Panc1 (cell line): ENCODE results near the gene CSKMT. TPM values are rescaled to one million over a fixed set of nuclear protein-coding genes. Genes with fewer than 3 reads are reported as not detected.

ENCODE experiments used
- ATAC-seq: fragments of 200-7000 bp; cut with Tn5 transposase; 2 replicates; pipeline ENCODE4 v1.9.1; 2020; ENCODE audit warnings: mild to moderate bottlenecking, moderate library complexity
- BruUV-seq: library from RNA; stranded (reverse); fragments of 400-500 nt; replicated peaks from 2 replicates; lab custom pipeline; 2021; lab: Mats Ljungman, UMichigan
- CTCF ChIA-PET: fragments of 300-600 bp; sonication (Branson Sonifier 250); formaldehyde crosslinking; loops from one replicate; lab custom pipeline; 2022; ENCODE audit warnings: antibody characterized with exemption; lab: Charles Lee
- POLR2A ChIA-PET: fragments of 300-600 bp; sonication (Branson Sonifier 250); formaldehyde crosslinking; loops from one replicate; lab custom pipeline; 2022; ENCODE audit warnings: antibody characterized with exemption; lab: Charles Lee
- DNase-seq: peaks from one replicate; pipeline ENCODE4 v3.0.0-alpha.2; 2010; ENCODE audit warnings: low read depth, low spot score
- H3K27ac ChIP-seq: 2 replicates; pipeline ENCODE4 v1.5.1; 2011; ENCODE audit warnings: mild to moderate bottlenecking, low read length, inconsistent platforms
- H3K27me3 ChIP-seq: fragments of 200-500 bp; sonication (Bioruptor generic); 2 replicates; pipeline ENCODE4 v1.6.0; 2014; ENCODE audit warnings: low read length, inconsistent platforms; ENCODE audit not compliant: control insufficient read depth, insufficient read depth
- H3K36me3 ChIP-seq: fragments of 200-500 bp; sonication (Bioruptor generic); 2 replicates; pipeline ENCODE4 v1.5.1; 2014; ENCODE audit warnings: inconsistent platforms, mild to moderate bottlenecking, low read length, moderate library complexity; ENCODE audit not compliant: control insufficient read depth, insufficient read depth
- H3K4me1 ChIP-seq: 2 replicates; pipeline ENCODE4 v1.5.1; 2011; ENCODE audit warnings: inconsistent platforms, mild to moderate bottlenecking, low read length, moderate library complexity; ENCODE audit not compliant: control insufficient read depth, insufficient read depth
- H3K4me3 ChIP-seq, 2 experiments: 2 replicates each; pipeline ENCODE4 v1.5.1; 2011 to 2012; ENCODE audit warnings: low read depth in 2 of 2, low read length in 2 of 2, mild to moderate bottlenecking in 2 of 2, inconsistent platforms in 1 of 2, moderate library complexity in 1 of 2
- H3K9me3 ChIP-seq: fragments of 200-500 bp; sonication (Bioruptor generic); 2 replicates; pipeline ENCODE4 v1.5.1; 2014; ENCODE audit warnings: low read depth, mild to moderate bottlenecking, inconsistent platforms, low read length, moderate library complexity; ENCODE audit not compliant: control insufficient read depth, insufficient read depth
- CTCF ChIP-seq: fragments of 450-650 bp; IDR thresholded peaks from 2 replicates; pipeline ENCODE4 v1.5.1; 2017; ENCODE audit warnings: mild to moderate bottlenecking
- POLR2AphosphoS5 ChIP-seq: IDR thresholded peaks from 2 replicates; pipeline ENCODE4 v1.6.1; 2012; ENCODE audit warnings: mild to moderate bottlenecking, low read depth, low read length, moderate library complexity
- REST ChIP-seq, 2 experiments: IDR thresholded peaks; 2 replicates each; pipeline ENCODE4 v1.6.1; 2011 to 2012; ENCODE audit warnings: low read depth in 2 of 2, control low read depth in 1 of 2, low read length in 1 of 2, mild to moderate bottlenecking in 1 of 2, moderate library complexity in 1 of 2; ENCODE audit not compliant: insufficient read depth in 1 of 2
- SIN3A ChIP-seq: IDR thresholded peaks from 2 replicates; pipeline ENCODE4 v1.6.1; 2012; ENCODE audit warnings: low read depth, mild to moderate bottlenecking, low read length, moderate library complexity, borderline replicate concordance; ENCODE audit not compliant: insufficient read depth
- TCF7L2 ChIP-seq: IDR thresholded peaks from 2 replicates; pipeline ENCODE4 v1.6.1; 2011; ENCODE audit warnings: mild to moderate bottlenecking, low read depth, low read length, inconsistent platforms
- in situ Hi-C: cut with HindIII; loops from 2 replicates; pipeline ENCODE4 v1.10.0; 2016; ENCODE audit warnings: low sequenced_read_pairs, low pct_unique_long_range_greater_than_20kb
- intact Hi-C: fragments of 100-400 bp; cut with micrococcal nuclease; formaldehyde crosslinking; loops from one replicate; pipeline ENCODE4 v1.10.0; 2022; ENCODE audit not compliant: unreplicated experiment
- total RNA-seq: library from RNA; stranded (reverse); gene quantifications from one replicate; pipeline ENCODE4 v1.2.1, GENCODE V29; 2021; ENCODE audit not compliant: unreplicated experiment

CSKMT gene
- total RNA-seq, 1 experiment from 2014 or later: 36.9 TPM

GRCh38 chr11:62677714-62678113 lies 12.6 kb downstream of the CSKMT start:
- DNase-seq (no peak), ATAC-seq (no peak)
- in situ Hi-C loops: no loop called here
- ChIA-PET POLR2A (interaction anchor here (1.4 kb wide), 1 partner anchor 11 kb away, joined by 4 read pairs; no protein-coding TSS in a partner anchor), CTCF (no interaction called here)
- peak overlapping the region; percentile 82 to 87 for H3K4me3 ChIP-seq
- H3K36me3 ChIP-seq: no peaks in the 10 kb centered on the region; the same call in 1 of the 2 replicates
- TF ChIP-seq CTCF (no peak), POLR2AphosphoS5 (no peak), TCF7L2 (no peak), REST (IDR thresholded peaks at IDR 0.05; ENCODE audit: insufficient read depth in 1 of 2, low read depth in 2 of 2, low read length in 1 of 2) (no peak), SIN3A (no peak)
- no peaks in the 10 kb centered on the region for H3K9me3 ChIP-seq
- no peaks in the 10 kb centered on the region for H3K27me3 ChIP-seq
- intact Hi-C loops: no loop called here
- no TSS peak for BruUV-seq
- peaks cover 18% of the 10 kb centered on the region for H3K4me1 ChIP-seq
- peak overlapping the region; percentile 82 for H3K27ac ChIP-seq

- Histone ChIP-seq H3K4me3 (peak overlapping the region; percentile 82 to 87), H3K27ac (peak overlapping the region; percentile 82), H3K36me3 (no peaks in the 10 kb centered on the region; the same call in 1 of the 2 replicates), H3K27me3 (no peaks in the 10 kb centered on the region), H3K4me1 (peaks cover 11% of the 10 kb centered on the region), H3K9me3 (no peaks in the 10 kb centered on the region)
- DNase-seq (no peak), ATAC-seq (no peak; the same call in 1 of the 2 replicates)
- BruUV-seq: no TSS peak
- ChIA-PET CTCF (no interaction called here), POLR2A (interaction anchor here (0.5 kb wide), 1 partner anchor 88 kb away, joined by 5 read pairs; no protein-coding TSS in a partner anchor)
- intact Hi-C loops: no loop called here
- in situ Hi-C loops: no loop called here
- TF ChIP-seq REST (IDR thresholded peaks at IDR 0.05; ENCODE audit: insufficient read depth in 1 of 2, low read depth in 2 of 2, low read length in 1 of 2) (no peak), SIN3A (no peak), TCF7L2 (no peak), POLR2AphosphoS5 (no peak), CTCF (no peak)
Observed at GRCh38 chr11:62678433-62678769, 13.3 kb downstream of the CSKMT start.
